HK-2 (cell line): Measurements from ENCODE around the gene GATA2.

Experiments
- DNase-seq: peaks from one replicate; pipeline ENCODE4 v3.0.0-alpha.2; 2018; ENCODE audit not compliant: unreplicated experiment

The GATA2 gene

GRCh38 chr3:128492671-128493569, at the start of gene GATA2:
TSS of gene GATA2 (minus strand) at chr3:128493201. CDS start at chr3:128487031, 6,170 bp downstream.
- DNase-seq: no peak

- no peak for DNase-seq
These were observed 48.2 kb upstream of the GATA2 start for GRCh38 chr3:128541246-128541645.

- DNase-seq: no peak
These were observed 46.4 kb upstream of the GATA2 start for GRCh38 chr3:128539376-128539775.

GRCh38 chr3:128537091-128537703, 44.2 kb upstream of the GATA2 start:
- no peak for DNase-seq

DNA sequence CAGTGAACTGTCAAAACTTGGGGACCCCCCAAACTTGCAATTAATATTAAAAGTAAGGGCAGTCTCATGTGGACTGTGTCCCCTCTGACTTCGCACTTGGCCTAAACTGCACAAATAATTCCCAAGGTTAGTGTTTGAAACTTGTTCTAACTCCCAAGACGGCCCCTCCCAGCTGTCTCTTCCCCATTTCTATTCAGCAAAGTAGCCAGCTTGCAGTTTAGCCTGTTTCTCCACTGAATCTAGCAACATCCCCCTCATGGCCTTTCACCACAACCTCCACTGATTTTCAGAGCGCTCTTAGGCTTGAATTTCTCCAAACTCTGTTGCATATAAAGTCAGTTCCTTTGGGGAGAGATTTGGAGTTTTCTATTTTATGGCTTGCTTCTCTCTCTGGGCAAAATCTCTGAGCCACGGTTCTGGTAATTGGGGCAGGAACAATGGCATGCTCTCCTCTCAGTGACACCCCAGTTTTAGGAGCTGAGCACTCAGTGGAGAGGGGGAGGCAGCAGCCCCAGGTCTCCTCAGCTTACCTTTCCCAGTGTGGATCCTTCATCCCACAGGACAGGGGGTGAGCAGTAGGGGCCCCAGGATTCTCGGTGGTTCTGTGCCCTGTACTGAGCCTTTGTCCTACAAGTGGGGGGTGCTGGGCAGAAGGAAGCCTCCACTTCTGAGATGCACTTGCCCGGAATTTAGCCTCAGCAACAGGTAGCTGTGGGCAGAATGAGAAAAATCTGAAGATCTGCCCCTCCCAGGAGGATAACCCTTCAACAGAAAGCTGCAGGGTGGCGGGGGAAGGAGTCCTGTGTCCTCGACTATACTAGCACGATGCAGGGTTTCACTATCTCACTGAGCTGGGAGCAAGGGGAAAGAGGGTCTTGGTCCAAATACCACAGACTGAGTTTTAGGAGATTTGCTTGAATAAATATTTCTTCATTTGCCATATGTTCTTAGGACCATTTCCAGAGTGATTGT, 39.3 kb upstream of the GATA2 start:
- no peak for DNase-seq

DNA sequence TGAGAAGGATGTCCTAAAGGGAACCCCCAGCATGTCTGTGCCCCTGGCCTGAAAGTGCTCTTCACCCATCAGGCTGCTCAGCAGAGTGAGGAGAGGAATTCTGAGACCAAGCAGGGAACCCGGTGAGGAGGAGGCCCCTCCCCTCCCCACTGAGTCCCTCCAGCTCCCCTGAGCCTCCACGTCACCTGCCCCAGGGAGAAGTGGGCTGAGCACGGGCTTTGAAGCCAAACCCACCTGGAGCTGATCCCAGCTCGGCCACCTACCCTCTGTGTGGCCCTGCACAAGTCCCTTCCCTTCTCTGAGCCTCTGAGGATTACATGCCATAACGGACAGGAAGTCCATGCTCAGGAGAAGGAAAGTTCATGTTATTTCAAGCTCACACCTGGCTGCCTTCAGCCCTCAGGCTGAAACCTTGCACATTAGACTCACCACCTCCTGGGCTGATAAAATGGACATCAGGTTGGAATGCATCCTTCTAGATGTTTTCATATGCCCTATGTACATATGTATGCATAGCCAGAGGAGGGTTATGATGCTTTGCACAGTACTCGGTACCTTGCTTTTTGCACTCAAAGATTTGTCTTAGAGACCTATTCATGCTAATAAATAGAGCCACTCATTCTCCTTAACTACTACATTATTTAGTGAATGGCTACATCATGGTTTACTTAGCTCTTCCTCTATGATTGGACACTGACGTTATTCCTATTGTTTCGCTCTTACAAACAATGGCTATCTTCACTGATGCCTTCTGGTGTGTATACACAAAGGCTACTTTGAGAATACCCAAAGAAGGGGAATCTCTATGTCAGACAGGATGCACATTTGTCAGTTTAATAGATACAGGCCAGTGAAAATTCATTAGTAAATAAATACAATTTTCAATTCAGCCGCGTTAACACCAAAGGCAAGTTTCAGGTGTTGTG, 31.6 kb upstream of the GATA2 start:
- no peak for DNase-seq

- no peak for DNase-seq
These were observed 30.6 kb upstream of the GATA2 start for GRCh38 chr3:128523591-128523990.

GRCh38 chr3:128521715-128522114, 28.7 kb upstream of the GATA2 start:
- no peak for DNase-seq

- no peak for DNase-seq
These were observed 25.8 kb upstream of the GATA2 start for GRCh38 chr3:128518587-128519490.

- DNase-seq: no peak
These were observed 24.6 kb upstream of the GATA2 start for GRCh38 chr3:128517648-128518047.

- no peak for DNase-seq
These were observed 23.0 kb upstream of the GATA2 start for GRCh38 chr3:128515967-128516366.

DNA sequence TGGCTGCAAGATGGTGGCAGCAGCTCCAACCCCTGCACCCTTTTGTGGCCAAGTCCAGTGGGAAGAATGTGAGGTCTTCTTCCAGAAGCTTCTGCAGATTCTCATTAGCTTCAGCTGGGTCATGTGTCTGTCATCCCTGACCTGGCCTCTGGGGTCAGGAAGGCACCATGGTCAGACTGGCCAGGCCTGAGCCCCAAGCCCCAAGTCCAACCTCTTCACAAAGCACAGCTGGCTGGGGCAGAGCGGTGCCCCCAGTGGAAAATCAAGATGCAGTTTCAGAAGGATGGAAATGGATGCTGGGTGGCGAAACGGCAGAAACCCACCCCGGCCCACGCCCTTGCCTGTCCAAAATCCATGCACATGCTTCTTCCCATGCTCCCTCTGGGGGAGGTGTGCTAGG, 15.9 kb upstream of the GATA2 start:
- no peak for DNase-seq

- no peak for DNase-seq
These were observed 13.8 kb upstream of the GATA2 start for GRCh38 chr3:128506754-128507153.

- DNase-seq: no peak
These were observed 12.8 kb upstream of the GATA2 start for GRCh38 chr3:128505771-128506170.

GRCh38 chr3:128504963-128505730, 12.1 kb upstream of the GATA2 start:
- DNase-seq: no peak

GRCh38 chr3:128504533-128504915, 11.5 kb upstream of the GATA2 start:
- DNase-seq: no peak

- no peak for DNase-seq
These were observed 10.9 kb upstream of the GATA2 start for GRCh38 chr3:128503751-128504532.

DNA sequence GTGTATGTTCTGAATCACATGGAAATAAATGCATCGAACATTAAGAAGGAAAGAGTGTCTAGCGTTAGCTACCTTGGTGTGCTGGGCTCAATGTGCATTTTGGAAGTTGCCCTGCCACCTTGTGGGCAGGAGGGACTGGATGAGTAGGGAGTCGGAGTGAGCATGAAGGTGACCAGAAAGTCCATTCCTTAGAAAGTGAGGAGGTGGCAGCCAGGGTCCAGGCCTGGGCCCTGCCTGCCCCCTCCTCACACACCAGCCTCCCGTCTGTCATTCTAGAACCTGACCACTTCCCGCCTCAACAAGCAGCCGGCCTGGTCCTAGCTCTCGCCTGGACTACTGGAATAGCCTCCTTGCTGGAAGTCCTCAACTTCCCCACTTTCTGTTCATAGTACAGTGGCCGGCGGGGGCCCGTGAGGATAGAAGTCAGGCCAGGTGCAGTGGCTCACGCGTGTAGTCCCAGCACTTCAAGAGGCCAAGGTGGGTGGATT, 10.2 kb upstream of the GATA2 start:
- no peak for DNase-seq
